ENCODE measurements around the gene MYO3B.
"Not testable (repeated sequence)": the region's sequence is repeated elsewhere in the genome, so short reads cannot be mapped to it uniquely, and the experiment has no call there.

Gene MYO3B

GRCh38 chr2:170523506-170523905 is 345.6 kb downstream of the MYO3B start:
- no peak for DNase-seq

GRCh38 chr2:170524828-170525565 is 347.1 kb downstream of the MYO3B start:
- DNase-seq = no peak

- DNase-seq = no peak
Measured at GRCh38 chr2:170525566-170525900, 347.6 kb downstream of the MYO3B start.

GRCh38 chr2:170530284-170530745 is 352.4 kb downstream of the MYO3B start:
- DNase-seq = no peak

- no peak for DNase-seq
Measured at GRCh38 chr2:170530803-170531564, 353.0 kb downstream of the MYO3B start.

- DNase-seq = no peak
Measured at GRCh38 chr2:170531876-170532275, 353.9 kb downstream of the MYO3B start.

GRCh38 chr2:170533156-170533555 is 355.2 kb downstream of the MYO3B start:
- no peak for DNase-seq

GRCh38 chr2:170535552-170535951 is 357.6 kb downstream of the MYO3B start:
- DNase-seq = no peak

GRCh38 chr2:170544817-170545216 is 366.9 kb downstream of the MYO3B start:
- no peak for DNase-seq

- no peak for DNase-seq
Measured at GRCh38 chr2:170548304-170548703, 370.4 kb downstream of the MYO3B start.

GRCh38 chr2:170550501-170550900 is 372.6 kb downstream of the MYO3B start:
- DNase-seq = no peak

- DNase-seq = not testable (repeated sequence)
Measured at GRCh38 chr2:170551899-170552298, 374.0 kb downstream of the MYO3B start.

- no peak for DNase-seq
Measured at GRCh38 chr2:170553748-170554147, 375.8 kb downstream of the MYO3B start.

GRCh38 chr2:170554278-170554955 is 376.5 kb downstream of the MYO3B start:
- no peak for DNase-seq

GRCh38 chr2:170562928-170563327 is 385.0 kb downstream of the MYO3B start:
- no peak for DNase-seq

GRCh38 chr2:170563401-170563800 is 385.5 kb downstream of the MYO3B start:
- no peak for DNase-seq

GRCh38 chr2:170566138-170566537 is 388.2 kb downstream of the MYO3B start:
- DNase-seq = no peak

GRCh38 chr2:170567429-170567828 is 389.5 kb downstream of the MYO3B start:
- no peak for DNase-seq

- DNase-seq = no peak
Measured at GRCh38 chr2:170568511-170568910, 390.6 kb downstream of the MYO3B start.

- no peak for DNase-seq
Measured at GRCh38 chr2:170571612-170572011, 393.7 kb downstream of the MYO3B start.

- DNase-seq = no peak
Measured at GRCh38 chr2:170573671-170574070, 395.7 kb downstream of the MYO3B start.

GRCh38 chr2:170576296-170576695 is 398.3 kb downstream of the MYO3B start:
- no peak for DNase-seq

GRCh38 chr2:170577356-170577755 is 399.4 kb downstream of the MYO3B start:
- no peak for DNase-seq

GRCh38 chr2:170578606-170579005 is 400.7 kb downstream of the MYO3B start:
- DNase-seq = no peak

Data from activated CD4-positive, alpha-beta T cell treated with anti-CD3 and anti-CD28 coated beads, Interleukin-2, amount 50 U/mL, for 4 hours (primary cell).